GM12874 (cell line): Measurements from ENCODE around the gene TAS2R16.

Experiments
- CTCF ChIP-seq: IDR thresholded peaks from 2 replicates; pipeline ENCODE4 v1.5.1; 2011; ENCODE audit warnings: low read depth, mild to moderate bottlenecking, control low read depth, low read length, moderate library complexity; ENCODE audit not compliant: insufficient read depth

TAS2R16 gene

GRCh38 chr7:122949186-122949585, 46.3 kb downstream of the TAS2R16 start:
- TF ChIP-seq CTCF, result no peak
